Spinal cord (tissue), 10 donors: ENCODE data around the gene OR8U1. TPM values are rescaled to one million over a fixed set of nuclear protein-coding genes. Genes with fewer than 3 reads are reported as not detected.

Experiments
- DNase-seq, 6 donors: peaks; one replicate each; pipeline versions ENCODE4 v3.0.0 to v3.0.0-alpha.2; 2013 to 2015; ENCODE audit warnings: low spot score in 6 of 6, low read depth in 4 of 6
- H3K27ac ChIP-seq: one replicate; pipeline ENCODE4 v1.5.1; 2013; ENCODE audit warnings: low read depth, low read length, control low read depth
- H3K27me3 ChIP-seq: one replicate; pipeline ENCODE4 v1.6.1; 2013; ENCODE audit warnings: low read length; ENCODE audit not compliant: control insufficient read depth, insufficient read depth
- H3K36me3 ChIP-seq: one replicate; pipeline ENCODE4 v1.6.1; 2013; ENCODE audit warnings: low read length; ENCODE audit not compliant: control insufficient read depth, insufficient read depth
- H3K4me1 ChIP-seq: one replicate; pipeline ENCODE4 v1.6.1; 2013; ENCODE audit warnings: low read length; ENCODE audit not compliant: control insufficient read depth, insufficient read depth
- H3K4me3 ChIP-seq: one replicate; pipeline ENCODE4 v1.5.1; 2013; ENCODE audit warnings: low read depth, low read length, control low read depth
- H3K9me3 ChIP-seq: one replicate; pipeline ENCODE4 v1.6.1; 2013; ENCODE audit warnings: low read length; ENCODE audit not compliant: control insufficient read depth, insufficient read depth
- WGBS: methylation state at CpG from one replicate; pipeline ENCODE4 v1.1.5; 2013; ENCODE audit warnings: missing lambda C conversion rate; ENCODE audit not compliant: insufficient coverage; 5-methylcytosine and 5-hydroxymethylcytosine counted together
- polyA plus RNA-seq, 2 donors: library from polyadenylated mRNA; unstranded; fragments of 120-200 nt; gene quantifications; one replicate each; pipeline ENCODE4 v1.2.1, GENCODE V29; 2013; ENCODE audit not compliant: insufficient read length in 2 of 2
- total RNA-seq, 2 donors: library from RNA; depleted of rRNA in 1 of 2; stranded (reverse); fragments of 120-200 nt in 1 of 2; fragments of >200 nt in 1 of 2; gene quantifications; one replicate each; pipeline versions ENCODE4 v1.2.3 to v1.2.4, GENCODE V29; 2013 to 2014
- donor health status: healthy.

Gene OR8U1
- total and polyA plus RNA-seq, 4 donors = not detected

GRCh38 chr11:56404393-56404792 lies 29.0 kb downstream of the OR8U1 start:
- Histone ChIP-seq H3K4me3 (no peak overlapping the region), H3K4me1 (no peaks in the 10 kb centered on the region), H3K36me3 (no peaks in the 10 kb centered on the region), H3K27me3 (no peaks in the 10 kb centered on the region), H3K27ac (no peak overlapping the region), H3K9me3 (peaks cover 1% of the 10 kb centered on the region)
- DNase-seq = no peak
- no CpG with 5 or more reads among the region's 2 CpGs for WGBS

DNA sequence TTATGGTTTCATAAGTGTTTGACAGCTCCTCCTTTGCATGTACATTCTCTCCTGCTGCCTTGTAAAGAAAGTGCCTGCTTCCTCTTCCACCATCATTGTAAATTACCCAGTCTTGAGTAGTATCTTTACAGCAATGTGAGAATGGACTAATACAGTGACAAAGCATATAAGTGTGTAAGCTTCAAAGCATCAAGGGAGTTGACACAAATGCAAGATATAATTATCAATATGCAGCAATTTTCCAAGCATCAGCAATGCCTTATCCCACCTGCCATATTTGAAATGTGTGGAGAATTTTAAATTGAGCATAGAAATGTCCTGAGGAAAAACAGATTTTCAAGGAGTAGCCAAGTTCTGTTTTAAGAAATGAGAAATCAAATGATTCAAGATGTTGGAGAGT lies 35.4 kb downstream of the OR8U1 start:
- H3K4me3 ChIP-seq = no peak overlapping the region
- peak in 1 of 6 donors; percentile 1 for DNase-seq

DNA sequence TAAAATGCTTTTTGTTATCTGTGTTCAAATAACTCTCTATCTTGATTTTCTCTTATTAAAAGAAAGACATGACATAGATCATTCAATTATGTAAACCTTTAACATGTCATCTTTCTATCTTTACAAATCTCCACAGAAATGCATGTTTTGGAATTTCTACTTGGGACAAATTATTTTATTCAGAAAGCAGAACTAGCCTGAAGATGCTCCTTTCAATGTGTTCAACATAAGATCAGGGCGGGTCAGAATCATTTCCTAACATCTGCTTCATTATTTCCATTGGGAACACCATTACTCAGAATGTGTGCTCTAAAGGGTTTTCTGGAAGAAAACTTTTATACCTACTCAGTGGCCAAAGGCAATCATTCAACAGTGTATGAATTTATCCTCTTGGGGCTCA lies 37.0 kb downstream of the OR8U1 start, which contains the start of gene OR5AL1:
Gene OR5AL1 (plus strand): TSS at position 301 of the 400 bp plus-strand sequence.
- WGBS = no CpG with 5 or more reads among the region's 1 CpG
- Histone ChIP-seq H3K4me3 (no peak within 1 kb of the TSS), H3K27me3 (no peaks in the 10 kb centered on the region), H3K27ac (no peak within 1 kb of the TSS), H3K36me3 (no peaks in the 10 kb centered on the region), H3K9me3 (no peaks in the 10 kb centered on the region), H3K4me1 (no peaks in the 10 kb centered on the region)
- no peak for DNase-seq

More for the DNA sequence above, 35.4 kb downstream of the OR8U1 start:
- no peaks in the 10 kb centered on the region for H3K9me3 ChIP-seq
- no peaks in the 10 kb centered on the region for H3K27me3 ChIP-seq
- no peaks in the 10 kb centered on the region for H3K4me1 ChIP-seq
- H3K36me3 ChIP-seq = no peaks in the 10 kb centered on the region
- H3K27ac ChIP-seq = no peak overlapping the region

Other genes with a start within 250 kb of the OR8U1 start
- not detected for gene OR8J3, start 235.4 kb upstream of the OR8U1 start, total RNA-seq
- not detected for gene OR8J3, start 235.4 kb upstream of the OR8U1 start, polyA plus RNA-seq
- not detected for gene OR8K5, start 215.3 kb upstream of the OR8U1 start, total RNA-seq
- gene OR8K5, start 215.3 kb upstream of the OR8U1 start, polyA plus RNA-seq = not detected
- not detected for gene OR5J2, start 199.0 kb upstream of the OR8U1 start, total RNA-seq
- not detected for gene OR5J2, start 199.0 kb upstream of the OR8U1 start, polyA plus RNA-seq
- not detected for gene OR5T2, start 141.4 kb upstream of the OR8U1 start, total RNA-seq
- not detected for gene OR5T2, start 141.4 kb upstream of the OR8U1 start, polyA plus RNA-seq
- not detected for gene OR5T3, start 123.4 kb upstream of the OR8U1 start, total RNA-seq
- not detected for gene OR5T3, start 123.4 kb upstream of the OR8U1 start, polyA plus RNA-seq
- gene OR5T1, start 101.5 kb upstream of the OR8U1 start, total RNA-seq = not detected
- not detected for gene OR5T1, start 101.5 kb upstream of the OR8U1 start, polyA plus RNA-seq
- not detected for gene OR8H1, start 83.4 kb upstream of the OR8U1 start, total RNA-seq
- not detected for gene OR8H1, start 83.4 kb upstream of the OR8U1 start, polyA plus RNA-seq
- gene OR8K3, start 60.5 kb upstream of the OR8U1 start, total RNA-seq = not detected
- gene OR8K3, start 60.5 kb upstream of the OR8U1 start, polyA plus RNA-seq = not detected
- not detected for gene OR8K1, start 29.6 kb upstream of the OR8U1 start, total RNA-seq
- not detected for gene OR8K1, start 29.6 kb upstream of the OR8U1 start, polyA plus RNA-seq
- gene OR8J1, start 21.3 kb upstream of the OR8U1 start, total RNA-seq = not detected
- not detected for gene OR8J1, start 21.3 kb upstream of the OR8U1 start, polyA plus RNA-seq
- gene OR5AL1, start 37.1 kb downstream of the OR8U1 start, total RNA-seq = not detected
- not detected for gene OR5AL1, start 37.1 kb downstream of the OR8U1 start, polyA plus RNA-seq
- gene OR5M3, start 97.7 kb downstream of the OR8U1 start, total RNA-seq = not detected
- gene OR5M3, start 97.7 kb downstream of the OR8U1 start, polyA plus RNA-seq = not detected
- gene OR5M8, start 115.7 kb downstream of the OR8U1 start, total RNA-seq = not detected
- not detected for gene OR5M8, start 115.7 kb downstream of the OR8U1 start, polyA plus RNA-seq
- gene OR5M11, start 167.6 kb downstream of the OR8U1 start, total RNA-seq = not detected
- not detected for gene OR5M11, start 167.6 kb downstream of the OR8U1 start, polyA plus RNA-seq
- not detected for gene OR5M10, start 202.1 kb downstream of the OR8U1 start, total RNA-seq
- gene OR5M10, start 202.1 kb downstream of the OR8U1 start, polyA plus RNA-seq = not detected
- gene OR5M1, start 239.2 kb downstream of the OR8U1 start, total RNA-seq = not detected
- not detected for gene OR5M1, start 239.2 kb downstream of the OR8U1 start, polyA plus RNA-seq